ENCODE results near the gene ALPP.

ALPP gene

DNA sequence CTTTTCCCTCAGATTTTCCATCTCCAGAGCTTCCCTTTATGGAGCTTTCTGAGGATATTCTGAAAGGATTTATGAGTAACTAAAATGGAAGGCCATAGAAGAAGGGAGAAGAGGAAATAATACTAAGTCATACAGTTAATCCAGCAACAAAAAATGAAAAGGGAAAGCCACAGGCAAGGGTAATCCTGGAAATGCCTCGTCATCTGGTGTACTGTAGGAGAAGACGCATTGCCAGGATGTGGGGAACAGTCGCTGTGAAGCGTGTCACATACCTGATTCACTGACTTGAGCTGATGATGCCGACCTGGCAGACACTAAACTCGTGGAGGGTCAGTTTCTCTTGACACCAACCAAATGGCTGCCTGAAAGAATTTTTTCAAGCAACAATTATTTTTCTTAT is 34.7 kb upstream of the ALPP start:
- no peak overlapping the region for H3K9ac ChIP-seq (ENCODE audit: insufficient read length, low read depth)
- TF ChIP-seq YY1 (IDR thresholded peaks at IDR 0.05; ENCODE audit: insufficient read depth, insufficient read length) (no peak), ZNF274 (IDR thresholded peaks at IDR 0.05; ENCODE audit: low read depth, low read length) (no peak), SUZ12 (IDR thresholded peaks at IDR 0.05; ENCODE audit: extremely low read depth, insufficient read depth, insufficient read length) (no peak)
- H3K4me1 ChIP-seq (ENCODE audit: insufficient read depth, insufficient read length) = peaks cover 7% of the 10 kb centered on the region
- no peaks in the 10 kb centered on the region for H3K27me3 ChIP-seq (ENCODE audit: insufficient read depth, insufficient read length)
- no peak for DNase-seq (ENCODE audit: low read depth, low spot score)
- H3K36me3 ChIP-seq (ENCODE audit: insufficient read depth, insufficient read length, low read length) = peaks cover 2% of the 10 kb centered on the region
- H3K9me3 ChIP-seq (ENCODE audit: insufficient read depth, low read length) = no peaks in the 10 kb centered on the region
- H3K4me3 ChIP-seq (ENCODE audit: insufficient read length, low read depth) = no peak overlapping the region

DNA sequence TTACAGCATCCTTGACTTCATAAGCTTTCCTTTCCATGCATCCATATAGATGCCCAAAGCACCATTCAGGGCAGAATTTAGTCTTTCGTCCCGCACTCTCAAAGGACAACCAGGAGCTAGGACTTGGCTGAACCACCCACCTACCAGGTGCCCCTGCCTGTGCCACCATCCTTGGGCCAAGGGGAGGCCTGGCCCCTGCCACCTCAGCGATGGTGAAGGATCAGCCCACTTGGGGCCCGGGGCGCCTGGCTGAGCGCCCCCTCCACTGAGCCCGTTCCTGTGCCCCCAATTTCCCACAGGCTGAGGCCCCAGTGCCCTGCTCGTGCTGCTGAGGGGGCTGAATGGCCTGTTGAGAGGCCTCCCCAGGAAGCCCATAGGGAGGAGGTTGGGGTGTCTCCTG is 33.3 kb upstream of the ALPP start:
- H3K4me1 ChIP-seq (ENCODE audit: insufficient read depth, insufficient read length) = no peaks in the 10 kb centered on the region
- H3K27me3 ChIP-seq (ENCODE audit: insufficient read depth, insufficient read length) = no peaks in the 10 kb centered on the region
- DNase-seq (ENCODE audit: low read depth, low spot score) = no peak
- no peaks in the 10 kb centered on the region for H3K9me3 ChIP-seq (ENCODE audit: insufficient read depth, low read length)
- H3K4me3 ChIP-seq (ENCODE audit: insufficient read length, low read depth) = no peak overlapping the region
- TF ChIP-seq SUZ12 (IDR thresholded peaks at IDR 0.05; ENCODE audit: extremely low read depth, insufficient read depth, insufficient read length) = no peak
- TF ChIP-seq YY1 (IDR thresholded peaks at IDR 0.05; ENCODE audit: insufficient read depth, insufficient read length) = no peak
- no peak for TF ChIP-seq ZNF274 (IDR thresholded peaks at IDR 0.05; ENCODE audit: low read depth, low read length)
- no peak overlapping the region for H3K9ac ChIP-seq (ENCODE audit: insufficient read length, low read depth)
- H3K36me3 ChIP-seq (ENCODE audit: insufficient read depth, insufficient read length, low read length) = peaks cover 2% of the 10 kb centered on the region

- no peaks in the 10 kb centered on the region for H3K27me3 ChIP-seq (ENCODE audit: insufficient read depth, insufficient read length)
- H3K9me3 ChIP-seq (ENCODE audit: insufficient read depth, low read length) = peaks cover 7% of the 10 kb centered on the region; the same call in 1 of the 2 replicates
- DNase-seq (ENCODE audit: low read depth, low spot score) = no peak
- H3K9ac ChIP-seq (ENCODE audit: insufficient read length, low read depth) = no peak overlapping the region
- no peaks in the 10 kb centered on the region for H3K4me1 ChIP-seq (ENCODE audit: insufficient read depth, insufficient read length)
- TF ChIP-seq YY1 (IDR thresholded peaks at IDR 0.05; ENCODE audit: insufficient read depth, insufficient read length) = no peak
- TF ChIP-seq ZNF274 (IDR thresholded peaks at IDR 0.05; ENCODE audit: low read depth, low read length) = no peak
- TF ChIP-seq SUZ12 (IDR thresholded peaks at IDR 0.05; ENCODE audit: extremely low read depth, insufficient read depth, insufficient read length) = no peak
- H3K36me3 ChIP-seq (ENCODE audit: insufficient read depth, insufficient read length, low read length) = no peaks in the 10 kb centered on the region
- no peak overlapping the region for H3K4me3 ChIP-seq (ENCODE audit: insufficient read length, low read depth)
Observed at GRCh38 chr2:232347369-232347768, 31.2 kb upstream of the ALPP start.

DNA sequence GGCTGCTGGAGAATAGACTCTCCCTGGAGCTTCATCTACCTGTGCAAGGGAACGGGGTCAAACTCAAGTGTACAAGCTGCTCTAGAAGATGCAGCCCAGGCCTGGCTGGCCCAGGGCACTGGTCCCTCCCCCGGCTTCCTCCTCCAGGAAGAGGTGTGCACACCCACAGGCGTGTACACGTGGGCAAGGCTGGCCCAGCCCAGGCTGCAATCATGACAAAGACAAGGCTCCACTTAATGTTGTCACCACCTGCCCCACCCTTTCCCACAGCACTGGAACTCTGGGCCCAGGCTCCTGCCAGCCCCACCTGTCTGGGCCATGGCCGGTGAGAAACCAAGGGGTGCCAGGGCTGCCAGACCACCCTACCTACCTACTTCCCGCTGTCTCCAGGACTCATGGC is 29.6 kb upstream of the ALPP start:
- Histone ChIP-seq H3K4me1 (ENCODE audit: insufficient read depth, insufficient read length) (no peaks in the 10 kb centered on the region), H3K27me3 (ENCODE audit: insufficient read depth, insufficient read length) (no peaks in the 10 kb centered on the region), H3K4me3 (ENCODE audit: insufficient read length, low read depth) (no peak overlapping the region), H3K9me3 (ENCODE audit: insufficient read depth, low read length) (peaks cover 17% of the 10 kb centered on the region; the same call in 1 of the 2 replicates), H3K36me3 (ENCODE audit: insufficient read depth, insufficient read length, low read length) (no peaks in the 10 kb centered on the region), H3K9ac (ENCODE audit: insufficient read length, low read depth) (no peak overlapping the region)
- TF ChIP-seq YY1 (IDR thresholded peaks at IDR 0.05; ENCODE audit: insufficient read depth, insufficient read length) = no peak
- TF ChIP-seq SUZ12 (IDR thresholded peaks at IDR 0.05; ENCODE audit: extremely low read depth, insufficient read depth, insufficient read length) = no peak
- no peak for TF ChIP-seq ZNF274 (IDR thresholded peaks at IDR 0.05; ENCODE audit: low read depth, low read length)
- DNase-seq (ENCODE audit: low read depth, low spot score) = no peak

GRCh38 chr2:232349546-232349945 is 29.0 kb upstream of the ALPP start:
- Histone ChIP-seq H3K9me3 (ENCODE audit: insufficient read depth, low read length) (peaks cover 23% of the 10 kb centered on the region; the same call in 1 of the 2 replicates), H3K27me3 (ENCODE audit: insufficient read depth, insufficient read length) (no peaks in the 10 kb centered on the region), H3K4me1 (ENCODE audit: insufficient read depth, insufficient read length) (no peaks in the 10 kb centered on the region), H3K4me3 (ENCODE audit: insufficient read length, low read depth) (no peak overlapping the region), H3K36me3 (ENCODE audit: insufficient read depth, insufficient read length, low read length) (no peaks in the 10 kb centered on the region), H3K9ac (ENCODE audit: insufficient read length, low read depth) (no peak overlapping the region)
- DNase-seq (ENCODE audit: low read depth, low spot score) = no peak
- TF ChIP-seq ZNF274 (IDR thresholded peaks at IDR 0.05; ENCODE audit: low read depth, low read length) = no peak

- no peak overlapping the region for H3K4me3 ChIP-seq (ENCODE audit: insufficient read length, low read depth)
- H3K4me1 ChIP-seq (ENCODE audit: insufficient read depth, insufficient read length) = no peaks in the 10 kb centered on the region
- H3K9me3 ChIP-seq (ENCODE audit: insufficient read depth, low read length) = peaks cover 28% of the 10 kb centered on the region; the same call in 1 of the 2 replicates
- no peak for TF ChIP-seq ZNF274 (IDR thresholded peaks at IDR 0.05; ENCODE audit: low read depth, low read length)
- TF ChIP-seq YY1 (IDR thresholded peaks at IDR 0.05; ENCODE audit: insufficient read depth, insufficient read length) = no peak
- no peak for TF ChIP-seq SUZ12 (IDR thresholded peaks at IDR 0.05; ENCODE audit: extremely low read depth, insufficient read depth, insufficient read length)
- no peaks in the 10 kb centered on the region for H3K27me3 ChIP-seq (ENCODE audit: insufficient read depth, insufficient read length)
- no peak overlapping the region for H3K9ac ChIP-seq (ENCODE audit: insufficient read length, low read depth)
- no peak for DNase-seq (ENCODE audit: low read depth, low spot score)
- no peaks in the 10 kb centered on the region for H3K36me3 ChIP-seq (ENCODE audit: insufficient read depth, insufficient read length, low read length)
Observed at GRCh38 chr2:232349946-232350635, 28.5 kb upstream of the ALPP start.

- TF ChIP-seq YY1 (IDR thresholded peaks at IDR 0.05; ENCODE audit: insufficient read depth, insufficient read length) (no peak), SUZ12 (IDR thresholded peaks at IDR 0.05; ENCODE audit: extremely low read depth, insufficient read depth, insufficient read length) (no peak), ZNF274 (IDR thresholded peaks at IDR 0.05; ENCODE audit: low read depth, low read length) (no peak)
- Histone ChIP-seq H3K4me1 (ENCODE audit: insufficient read depth, insufficient read length) (no peaks in the 10 kb centered on the region), H3K36me3 (ENCODE audit: insufficient read depth, insufficient read length, low read length) (no peaks in the 10 kb centered on the region), H3K9ac (ENCODE audit: insufficient read length, low read depth) (no peak overlapping the region), H3K27me3 (ENCODE audit: insufficient read depth, insufficient read length) (no peaks in the 10 kb centered on the region), H3K9me3 (ENCODE audit: insufficient read depth, low read length) (peaks cover 30% of the 10 kb centered on the region; the same call in 1 of the 2 replicates), H3K4me3 (ENCODE audit: insufficient read length, low read depth) (no peak overlapping the region)
- no peak for DNase-seq (ENCODE audit: low read depth, low spot score)
Observed at GRCh38 chr2:232350804-232351685, 27.5 kb upstream of the ALPP start.

Measured in NT2/D1 (cell line).